ENCODE measurements around the gene TRIP13. TPM values are rescaled to one million over a fixed set of nuclear protein-coding genes. Genes with fewer than 3 reads are reported as not detected.

TRIP13 gene
- total and polyA plus RNA-seq, 4 experiments from 2014 or later, result 0.39 to 1.0 (median 0.69) TPM; not detected in 1

DNA sequence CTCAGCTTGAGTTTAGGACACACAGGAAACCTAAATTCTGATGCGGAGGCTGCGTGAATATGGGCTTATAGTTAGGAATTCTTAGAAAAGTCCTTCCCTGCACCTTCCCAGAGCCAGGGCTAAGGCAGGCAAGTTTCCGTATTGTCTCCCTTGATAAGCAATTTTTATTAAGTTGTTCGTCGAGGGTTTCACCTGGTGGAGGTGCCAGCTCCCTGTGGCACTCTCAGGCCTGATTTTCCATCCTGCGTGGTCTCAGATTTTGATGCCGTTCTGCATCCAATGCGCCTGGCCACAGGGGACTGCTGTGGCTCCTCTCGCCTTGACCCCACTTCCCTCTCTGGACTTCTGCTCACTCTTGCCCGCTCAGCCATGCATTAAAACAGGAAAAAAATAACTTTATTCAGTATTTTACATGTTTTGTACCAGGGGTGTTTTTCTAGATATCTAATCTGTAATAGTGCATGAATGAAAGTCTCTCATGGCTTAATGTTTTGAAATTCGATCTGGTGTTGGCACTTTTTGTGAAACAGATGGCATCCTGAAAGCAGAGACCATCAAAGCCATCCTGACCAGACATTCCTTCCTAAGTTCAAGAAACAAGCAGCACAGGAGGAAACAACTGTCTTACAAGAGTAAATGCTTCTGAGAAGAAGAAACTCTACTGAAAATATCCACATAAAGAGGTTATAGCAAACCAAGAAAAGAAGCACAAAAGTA, 50.7 kb downstream of the TRIP13 start:
- no peaks in the 10 kb centered on the region for H3K4me1 Mint-ChIP-seq
- Histone ChIP-seq H3K9me3 (ENCODE audit: control insufficient read depth in 1 of 2, low read length in 2 of 2) (no peaks in the 10 kb centered on the region), H3K27ac (ENCODE audit: low read depth, low read length) (no peak overlapping the region), H3K36me3 (ENCODE audit: insufficient read depth, low read length) (no peaks in the 10 kb centered on the region), H3K27me3 (ENCODE audit: insufficient read depth, low read length) (peaks cover 9% of the 10 kb centered on the region), H3K4me3 (ENCODE audit: low read length in 2 of 2) (no peak overlapping the region), H3K4me1 (ENCODE audit: insufficient read depth, low read length) (no peaks in the 10 kb centered on the region)
- no peak for DNase-seq
- ChIA-PET POLR2A (ENCODE audit: partially characterized antibody) (no interaction called here), CTCF (ENCODE audit: partially characterized antibody) (no interaction called here)
- intact Hi-C loops (cut with micrococcal nuclease), result no loop called here
- H3K36me3 Mint-ChIP-seq, result no peaks in the 10 kb centered on the region
- no peak overlapping the region for H3K27ac Mint-ChIP-seq
- H3K27me3 Mint-ChIP-seq, result peaks cover 29 to 44% of the 10 kb centered on the region in 2 donors
- H3K4me3 Mint-ChIP-seq, result no peak overlapping the region
- H3K9me3 Mint-ChIP-seq, result peaks cover 0 to 2% (median 0%) of the 10 kb centered on the region in 8 donors

DNA sequence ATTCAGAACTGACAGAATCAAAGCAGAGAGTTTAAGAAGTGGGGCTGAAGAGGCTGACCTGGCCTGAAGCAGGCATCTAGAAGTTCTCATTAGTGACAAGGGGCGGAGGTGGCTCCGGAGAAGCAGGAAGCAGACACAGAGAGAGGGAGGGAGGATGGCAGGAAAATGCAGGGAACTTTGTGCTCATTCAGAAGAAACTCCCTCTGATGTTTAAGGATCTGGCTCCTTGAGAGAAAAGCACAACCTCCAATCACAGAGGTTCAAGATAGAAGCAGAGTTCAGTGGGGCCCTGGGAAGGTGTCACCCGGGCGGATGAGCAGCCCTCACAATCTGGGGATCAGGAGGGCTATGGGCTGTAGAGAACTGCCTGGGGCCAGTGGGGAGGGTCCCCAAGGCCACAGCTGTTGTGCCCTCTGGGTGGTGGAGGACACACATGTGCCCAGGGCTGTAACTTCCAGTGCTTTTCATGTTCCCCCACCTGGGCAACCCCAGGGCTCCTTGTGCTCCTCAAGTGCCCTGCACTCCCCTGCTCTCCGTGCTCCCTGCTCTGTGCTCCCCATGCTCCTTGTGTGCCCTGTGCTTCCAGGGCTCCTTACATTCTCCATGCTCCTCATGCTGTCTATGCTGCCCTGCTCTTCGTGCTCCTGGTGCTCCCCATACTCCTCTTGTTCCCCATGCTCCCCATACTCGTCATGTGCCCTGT, 51.4 kb downstream of the TRIP13 start:
- H3K9me3 ChIP-seq (ENCODE audit: control insufficient read depth in 1 of 2, low read length in 2 of 2), result no peaks in the 10 kb centered on the region
- H3K36me3 Mint-ChIP-seq, result no peaks in the 10 kb centered on the region
- H3K27ac Mint-ChIP-seq, result no peak overlapping the region
- H3K4me1 Mint-ChIP-seq, result no peaks in the 10 kb centered on the region
- CTCF ChIA-PET (ENCODE audit: partially characterized antibody), result no interaction called here
- H3K4me3 Mint-ChIP-seq, result no peak overlapping the region
- POLR2A ChIA-PET (ENCODE audit: partially characterized antibody), result no interaction called here
- H3K36me3 ChIP-seq (ENCODE audit: insufficient read depth, low read length), result no peaks in the 10 kb centered on the region
- no peak for DNase-seq
- H3K4me1 ChIP-seq (ENCODE audit: insufficient read depth, low read length), result no peaks in the 10 kb centered on the region
- H3K4me3 ChIP-seq (ENCODE audit: low read length in 2 of 2), result no peak overlapping the region
- H3K27me3 Mint-ChIP-seq, result peaks cover 33 to 41% of the 10 kb centered on the region in 2 donors
- no peak overlapping the region for H3K27ac ChIP-seq (ENCODE audit: low read depth, low read length)
- H3K9me3 Mint-ChIP-seq, result peaks cover 0 to 2% (median 0%) of the 10 kb centered on the region in 8 donors
- intact Hi-C loops (cut with micrococcal nuclease), result no loop called here
- H3K27me3 ChIP-seq (ENCODE audit: insufficient read depth, low read length), result peaks cover 9% of the 10 kb centered on the region

DNA sequence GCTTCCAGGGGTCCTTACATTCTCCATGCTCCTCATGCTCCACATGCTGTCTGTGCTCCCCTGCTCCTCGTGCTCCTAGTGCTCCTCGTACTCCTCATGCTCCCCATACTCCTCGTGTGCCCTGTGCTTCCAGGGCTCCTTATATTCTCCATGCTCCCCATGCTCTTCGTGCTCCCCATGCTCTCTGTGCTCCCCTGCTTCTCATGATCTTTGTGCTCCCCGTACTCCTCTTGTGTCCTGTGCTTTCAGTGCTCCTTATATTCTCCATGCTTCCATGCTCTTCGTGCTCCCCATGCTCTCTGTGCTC, 51.9 kb downstream of the TRIP13 start:
- POLR2A ChIA-PET (ENCODE audit: partially characterized antibody), result no interaction called here
- intact Hi-C loops (cut with micrococcal nuclease), result no loop called here
- peaks cover 35 to 41% of the 10 kb centered on the region in 2 donors for H3K27me3 Mint-ChIP-seq
- no peaks in the 10 kb centered on the region for H3K36me3 Mint-ChIP-seq
- Histone ChIP-seq H3K9me3 (ENCODE audit: control insufficient read depth in 1 of 2, low read length in 2 of 2) (no peaks in the 10 kb centered on the region), H3K27ac (ENCODE audit: low read depth, low read length) (no peak overlapping the region), H3K4me3 (ENCODE audit: low read length in 2 of 2) (no peak overlapping the region), H3K4me1 (ENCODE audit: insufficient read depth, low read length) (no peaks in the 10 kb centered on the region), H3K27me3 (ENCODE audit: insufficient read depth, low read length) (peaks cover 9% of the 10 kb centered on the region), H3K36me3 (ENCODE audit: insufficient read depth, low read length) (no peaks in the 10 kb centered on the region)
- H3K4me3 Mint-ChIP-seq, result no peak overlapping the region
- peaks cover 0 to 2% (median 0%) of the 10 kb centered on the region in 8 donors for H3K9me3 Mint-ChIP-seq
- no peaks in the 10 kb centered on the region for H3K4me1 Mint-ChIP-seq
- CTCF ChIA-PET (ENCODE audit: partially characterized antibody), result no interaction called here
- no peak overlapping the region for H3K27ac Mint-ChIP-seq
- DNase-seq, result no peak

DNA sequence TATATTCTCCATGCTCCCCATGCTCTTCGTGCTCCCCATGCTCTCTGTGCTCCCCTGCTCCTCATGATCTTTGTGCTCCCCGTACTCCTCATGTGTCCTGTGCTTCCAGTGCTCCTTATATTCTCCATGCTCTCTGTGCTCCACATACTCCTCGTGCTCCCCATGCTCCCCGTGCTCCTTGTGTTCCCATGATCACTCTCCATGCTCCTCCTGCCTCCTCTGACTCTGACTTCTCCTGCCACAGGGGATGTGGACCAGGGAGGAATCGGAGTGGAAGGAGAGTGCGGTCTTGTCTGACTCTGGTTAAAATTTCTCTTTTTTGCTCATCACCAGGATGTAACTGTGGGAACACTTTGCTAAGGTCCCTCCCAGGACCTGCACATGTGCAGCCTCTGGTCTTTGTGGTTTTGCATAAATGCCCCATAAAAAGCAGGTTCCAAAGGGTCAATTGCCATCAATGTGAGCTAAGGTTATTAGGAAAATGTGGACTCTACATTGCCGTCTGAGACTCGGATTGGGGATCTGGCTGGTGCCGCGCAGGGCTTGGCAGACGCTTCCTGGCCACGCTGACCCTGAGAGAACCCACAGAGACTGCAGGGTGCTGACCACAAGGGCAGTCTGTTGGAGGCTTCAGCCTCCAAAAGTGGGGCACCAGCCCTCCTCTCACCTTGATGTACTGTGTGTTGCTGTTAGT, 52.5 kb downstream of the TRIP13 start:
- Histone ChIP-seq H3K4me3 (ENCODE audit: low read length in 2 of 2) (no peak overlapping the region), H3K9me3 (ENCODE audit: control insufficient read depth in 1 of 2, low read length in 2 of 2) (no peaks in the 10 kb centered on the region), H3K36me3 (ENCODE audit: insufficient read depth, low read length) (no peaks in the 10 kb centered on the region), H3K27me3 (ENCODE audit: insufficient read depth, low read length) (peaks cover 9% of the 10 kb centered on the region), H3K27ac (ENCODE audit: low read depth, low read length) (no peak overlapping the region), H3K4me1 (ENCODE audit: insufficient read depth, low read length) (no peaks in the 10 kb centered on the region)
- Mint-ChIP-seq H3K27me3 (peaks cover 36 to 46% of the 10 kb centered on the region in 2 donors), H3K4me1 (no peaks in the 10 kb centered on the region), H3K27ac (peak overlapping the region in 1 of 7 donors; percentile 66), H3K9me3 (peaks cover 0 to 2% (median 0%) of the 10 kb centered on the region in 8 donors), H3K4me3 (no peak overlapping the region), H3K36me3 (no peaks in the 10 kb centered on the region)
- no peak for DNase-seq
- ChIA-PET CTCF (ENCODE audit: partially characterized antibody) (no interaction called here), POLR2A (ENCODE audit: partially characterized antibody) (no interaction called here)
- intact Hi-C loops (cut with micrococcal nuclease), result no loop called here

DNA sequence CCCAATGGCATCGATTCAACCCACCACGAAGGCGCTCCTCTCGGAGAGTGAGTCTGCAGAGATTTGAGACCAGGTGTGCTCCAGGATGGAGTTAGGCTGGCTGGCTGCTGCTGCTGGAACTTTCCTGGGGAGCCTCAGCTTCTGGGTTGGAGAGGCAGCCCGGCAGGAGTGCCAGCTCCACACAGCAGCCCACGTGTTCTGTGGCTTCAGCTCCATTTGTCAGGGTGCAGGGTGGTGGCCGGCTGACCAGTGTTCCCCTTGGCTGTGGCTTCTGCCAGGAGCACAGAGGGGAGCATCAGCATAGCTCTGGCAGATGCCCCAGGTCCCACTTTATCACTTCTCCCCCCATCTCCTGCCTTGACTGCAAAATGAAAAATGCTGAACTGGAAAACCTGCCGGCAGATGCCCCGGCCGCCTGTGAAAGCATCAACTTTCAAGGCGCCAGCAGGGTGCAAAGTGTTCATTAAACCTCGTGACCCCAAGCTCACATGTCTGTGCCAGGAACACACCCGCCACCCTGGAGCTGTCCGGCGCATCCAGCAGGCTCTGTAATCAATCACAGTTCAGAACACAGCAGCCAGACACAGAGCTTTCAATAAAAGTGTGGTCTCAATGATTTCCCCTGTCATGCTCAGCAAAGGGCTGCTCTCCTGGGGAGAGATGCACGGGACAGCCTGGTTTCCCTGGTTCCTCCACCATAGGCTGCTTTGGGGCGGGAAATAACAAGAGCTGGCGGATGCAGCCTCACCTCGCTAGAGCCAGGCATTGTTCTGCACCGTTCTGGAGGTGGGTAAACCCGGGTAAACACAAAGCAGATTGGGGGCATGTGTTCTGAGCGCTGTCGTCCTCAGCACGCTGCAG, 53.2 kb downstream of the TRIP13 start:
- POLR2A ChIA-PET (ENCODE audit: partially characterized antibody), result interaction anchor here (0.6 kb wide), 1 partner anchor 338 kb away, joined by 3 read pairs; no protein-coding TSS in a partner anchor
- CTCF ChIA-PET (ENCODE audit: partially characterized antibody), result no interaction called here
- no peak overlapping the region for H3K4me3 Mint-ChIP-seq

DNA sequence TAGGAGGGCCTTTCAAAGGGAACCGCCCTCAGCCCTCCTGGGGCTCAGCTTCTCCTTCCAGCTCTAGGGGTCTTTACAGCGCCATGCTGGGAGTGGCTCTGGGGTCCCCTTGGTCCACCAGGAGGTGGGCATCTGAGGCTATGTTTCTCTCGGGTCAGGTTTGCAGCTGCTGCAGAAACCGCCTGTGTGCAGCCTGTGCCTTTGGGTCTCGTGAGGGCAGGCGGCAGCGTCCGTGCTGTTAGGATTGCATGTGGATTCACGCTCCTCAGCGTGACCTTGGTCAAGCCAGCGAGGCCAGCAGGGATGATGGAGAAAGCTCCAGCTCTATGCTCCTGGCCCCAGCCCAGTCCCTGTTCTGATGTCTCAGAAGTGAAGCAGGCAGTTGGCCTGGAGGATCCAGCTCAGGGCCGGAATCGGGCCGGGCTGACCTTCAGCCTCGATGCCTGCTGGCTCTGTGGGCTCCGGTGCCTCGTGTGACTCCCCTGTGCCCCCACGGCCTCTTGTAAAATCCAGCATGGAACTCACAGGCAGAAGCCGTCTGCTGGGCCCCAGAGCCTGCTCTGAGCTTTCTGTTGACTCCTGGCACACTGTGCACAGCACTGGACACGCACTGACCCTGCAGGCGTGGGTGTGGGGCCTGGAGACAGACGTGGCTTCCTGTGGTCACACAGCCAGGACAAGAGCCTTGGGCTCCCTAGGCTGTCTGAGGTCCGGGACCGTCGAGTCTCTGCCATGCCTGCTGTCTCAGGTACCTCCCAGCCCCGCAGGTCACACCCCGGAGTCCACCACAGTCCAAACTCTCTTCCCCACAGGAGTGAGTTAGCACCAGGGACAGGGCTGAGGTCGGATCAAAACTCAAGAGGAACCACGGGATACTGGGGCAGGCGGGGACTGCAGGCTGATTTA, 54.3 kb downstream of the TRIP13 start:
- Histone ChIP-seq H3K27me3 (ENCODE audit: insufficient read depth, low read length) (peaks cover 9% of the 10 kb centered on the region), H3K27ac (ENCODE audit: low read depth, low read length) (no peak overlapping the region), H3K4me3 (ENCODE audit: low read length in 2 of 2) (no peak overlapping the region), H3K9me3 (ENCODE audit: control insufficient read depth in 1 of 2, low read length in 2 of 2) (no peaks in the 10 kb centered on the region), H3K36me3 (ENCODE audit: insufficient read depth, low read length) (no peaks in the 10 kb centered on the region), H3K4me1 (ENCODE audit: insufficient read depth, low read length) (no peaks in the 10 kb centered on the region)
- intact Hi-C loops (cut with micrococcal nuclease), result no loop called here
- peaks cover 0 to 7% (median 0%) of the 10 kb centered on the region in 8 donors for H3K9me3 Mint-ChIP-seq
- CTCF ChIA-PET (ENCODE audit: partially characterized antibody), result no interaction called here
- peaks cover 35 to 51% of the 10 kb centered on the region in 2 donors for H3K27me3 Mint-ChIP-seq
- H3K4me1 Mint-ChIP-seq, result no peaks in the 10 kb centered on the region
- H3K4me3 Mint-ChIP-seq, result no peak overlapping the region
- DNase-seq, result no peak
- no peaks in the 10 kb centered on the region for H3K36me3 Mint-ChIP-seq
- H3K27ac Mint-ChIP-seq, result no peak overlapping the region
- POLR2A ChIA-PET (ENCODE audit: partially characterized antibody), result interaction anchor here (0.6 kb wide), 1 partner anchor 337 kb away, joined by 3 read pairs; no protein-coding TSS in a partner anchor

More for the DNA sequence above, 53.2 kb downstream of the TRIP13 start:
- intact Hi-C loops (cut with micrococcal nuclease), result no loop called here
- no peaks in the 10 kb centered on the region for H3K36me3 ChIP-seq (ENCODE audit: insufficient read depth, low read length)
- no peaks in the 10 kb centered on the region for H3K4me1 Mint-ChIP-seq
- H3K27me3 ChIP-seq (ENCODE audit: insufficient read depth, low read length), result peaks cover 9% of the 10 kb centered on the region
- H3K27me3 Mint-ChIP-seq, result peaks cover 40 to 50% of the 10 kb centered on the region in 2 donors
- no peak overlapping the region for H3K4me3 ChIP-seq (ENCODE audit: low read length in 2 of 2)
- peaks cover 0 to 5% (median 0%) of the 10 kb centered on the region in 8 donors for H3K9me3 Mint-ChIP-seq
- no peaks in the 10 kb centered on the region for H3K36me3 Mint-ChIP-seq
- no peak for DNase-seq
- no peaks in the 10 kb centered on the region for H3K4me1 ChIP-seq (ENCODE audit: insufficient read depth, low read length)
- no peaks in the 10 kb centered on the region for H3K9me3 ChIP-seq (ENCODE audit: control insufficient read depth in 1 of 2, low read length in 2 of 2)
- H3K27ac ChIP-seq (ENCODE audit: low read depth, low read length), result no peak overlapping the region
- no peak overlapping the region for H3K27ac Mint-ChIP-seq
